Epithelial cell of proximal tubule (primary cell): ENCODE data around the gene PRMT7. TPM values are rescaled to one million over a fixed set of nuclear protein-coding genes. Genes with fewer than 3 reads are reported as not detected.
"Not testable (repeated sequence)": the region's sequence is repeated elsewhere in the genome, so short reads cannot be mapped to it uniquely, and the experiment has no call there.

Source experiments
- DNase-seq: peaks from one replicate; pipeline ENCODE4 v3.0.0-alpha.2; 2011; ENCODE audit warnings: low read depth
- H3K4me3 ChIP-seq: 2 replicates; pipeline ENCODE4 v1.5.1; 2011; ENCODE audit warnings: low read depth, mild to moderate bottlenecking, low read length
- total RNA-seq: library from RNA; depleted of rRNA; stranded (reverse); fragments of >200 nt; gene quantifications from 2 replicates; pipeline ENCODE4 v1.2.3, GENCODE V29; 2015
- TF ChIP-seq, protein P1 (sequence below): conservative IDR thresholded peaks from 2 replicates; pipeline ENCODE4 v1.5.1; 2012; ENCODE audit warnings: low read depth, mild to moderate bottlenecking, low read length

PRMT7 gene
- total RNA-seq, 1 donor from 2014 or later, result 32.1 TPM

GRCh38 chr16:68284847-68285246 is 26.0 kb upstream of the PRMT7 start:
- TF ChIP-seq, protein P1, sequence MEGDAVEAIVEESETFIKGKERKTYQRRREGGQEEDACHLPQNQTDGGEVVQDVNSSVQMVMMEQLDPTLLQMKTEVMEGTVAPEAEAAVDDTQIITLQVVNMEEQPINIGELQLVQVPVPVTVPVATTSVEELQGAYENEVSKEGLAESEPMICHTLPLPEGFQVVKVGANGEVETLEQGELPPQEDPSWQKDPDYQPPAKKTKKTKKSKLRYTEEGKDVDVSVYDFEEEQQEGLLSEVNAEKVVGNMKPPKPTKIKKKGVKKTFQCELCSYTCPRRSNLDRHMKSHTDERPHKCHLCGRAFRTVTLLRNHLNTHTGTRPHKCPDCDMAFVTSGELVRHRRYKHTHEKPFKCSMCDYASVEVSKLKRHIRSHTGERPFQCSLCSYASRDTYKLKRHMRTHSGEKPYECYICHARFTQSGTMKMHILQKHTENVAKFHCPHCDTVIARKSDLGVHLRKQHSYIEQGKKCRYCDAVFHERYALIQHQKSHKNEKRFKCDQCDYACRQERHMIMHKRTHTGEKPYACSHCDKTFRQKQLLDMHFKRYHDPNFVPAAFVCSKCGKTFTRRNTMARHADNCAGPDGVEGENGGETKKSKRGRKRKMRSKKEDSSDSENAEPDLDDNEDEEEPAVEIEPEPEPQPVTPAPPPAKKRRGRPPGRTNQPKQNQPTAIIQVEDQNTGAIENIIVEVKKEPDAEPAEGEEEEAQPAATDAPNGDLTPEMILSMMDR, result no peak
- no peak overlapping the region for H3K4me3 ChIP-seq
- DNase-seq, result no peak

GRCh38 chr16:68285683-68286082 is 25.1 kb upstream of the PRMT7 start:
- TF ChIP-seq, protein P1, result no peak
- no peak overlapping the region for H3K4me3 ChIP-seq
- DNase-seq, result no peak

- TF ChIP-seq, protein P1, result no peak
- no peak for DNase-seq
- no peak overlapping the region for H3K4me3 ChIP-seq
Measured at GRCh38 chr16:68286153-68287074, 24.4 kb upstream of the PRMT7 start.

GRCh38 chr16:68287276-68288251 is 23.3 kb upstream of the PRMT7 start:
- TF ChIP-seq, protein P1, result no peak
- no peak for DNase-seq
- H3K4me3 ChIP-seq, result no peak overlapping the region

DNA sequence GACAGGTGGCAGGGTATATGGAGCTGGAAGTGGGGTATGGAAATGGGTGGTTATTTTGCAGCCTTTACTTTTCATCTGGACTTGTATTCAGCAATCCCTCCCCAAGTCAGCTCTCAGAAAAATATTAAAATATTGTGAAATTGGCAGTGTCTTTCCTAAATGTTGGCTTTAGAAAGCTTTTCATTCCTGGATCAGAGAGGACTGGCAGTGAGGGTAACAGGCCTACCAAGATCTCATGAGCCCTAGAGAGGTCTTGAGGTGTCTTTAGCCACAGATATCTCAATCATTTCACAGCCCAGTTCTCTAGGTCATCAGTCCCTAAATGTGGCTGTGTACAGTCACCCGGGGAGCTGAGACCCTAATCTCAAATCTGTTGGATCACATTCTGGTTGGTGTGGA is 22.6 kb upstream of the PRMT7 start:
- TF ChIP-seq, protein P1, result no peak
- no peak overlapping the region for H3K4me3 ChIP-seq
- DNase-seq, result no peak

GRCh38 chr16:68288796-68289195 is 22.0 kb upstream of the PRMT7 start:
- not testable (repeated sequence) for DNase-seq, H3K4me3 ChIP-seq

DNA sequence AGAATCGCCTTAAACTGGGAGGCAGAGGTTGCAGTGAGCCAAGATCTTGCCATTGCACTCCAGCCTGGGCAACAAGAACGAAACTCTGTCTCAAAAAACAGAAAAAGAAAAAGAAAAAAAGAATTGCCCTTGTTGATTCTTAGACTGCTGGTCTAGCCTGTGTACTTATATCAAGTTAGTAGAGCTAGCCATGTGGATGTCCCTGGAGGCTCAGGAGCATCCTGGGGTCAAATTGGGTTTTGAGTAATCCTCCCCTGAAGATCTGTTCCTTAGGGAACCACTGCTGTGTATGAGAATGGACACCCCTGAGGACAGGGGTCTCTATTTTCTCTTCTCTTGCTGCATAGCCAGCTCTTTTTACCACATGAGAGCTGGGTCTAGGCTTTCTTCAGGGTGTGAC is 21.6 kb upstream of the PRMT7 start:
- TF ChIP-seq, protein P1, result no peak
- no peak for DNase-seq
- H3K4me3 ChIP-seq, result no peak overlapping the region
